Testis (tissue), 2 donors: ENCODE measurements around the gene PLXND1.

Source experiments
- POLR2A ChIP-seq: fragments of 450-650 bp; IDR thresholded peaks from one replicate; pipeline ENCODE4 v1.6.1; 2017; ENCODE audit warnings: antibody characterized with exemption, mild to moderate bottlenecking, moderate library complexity
- TF ChIP-seq, protein P1 (sequence below), 3 experiments: fragments of 450-650 bp in 2 of 3; fragments of 200-600 bp in 1 of 3; sonication (generic) in 1 of 3; IDR thresholded peaks; one replicate each; pipeline ENCODE4 v1.5.1; 2016 to 2019; ENCODE audit warnings: antibody characterized with exemption in 3 of 3, mild to moderate bottlenecking in 2 of 3, moderate library complexity in 1 of 3

DNA sequence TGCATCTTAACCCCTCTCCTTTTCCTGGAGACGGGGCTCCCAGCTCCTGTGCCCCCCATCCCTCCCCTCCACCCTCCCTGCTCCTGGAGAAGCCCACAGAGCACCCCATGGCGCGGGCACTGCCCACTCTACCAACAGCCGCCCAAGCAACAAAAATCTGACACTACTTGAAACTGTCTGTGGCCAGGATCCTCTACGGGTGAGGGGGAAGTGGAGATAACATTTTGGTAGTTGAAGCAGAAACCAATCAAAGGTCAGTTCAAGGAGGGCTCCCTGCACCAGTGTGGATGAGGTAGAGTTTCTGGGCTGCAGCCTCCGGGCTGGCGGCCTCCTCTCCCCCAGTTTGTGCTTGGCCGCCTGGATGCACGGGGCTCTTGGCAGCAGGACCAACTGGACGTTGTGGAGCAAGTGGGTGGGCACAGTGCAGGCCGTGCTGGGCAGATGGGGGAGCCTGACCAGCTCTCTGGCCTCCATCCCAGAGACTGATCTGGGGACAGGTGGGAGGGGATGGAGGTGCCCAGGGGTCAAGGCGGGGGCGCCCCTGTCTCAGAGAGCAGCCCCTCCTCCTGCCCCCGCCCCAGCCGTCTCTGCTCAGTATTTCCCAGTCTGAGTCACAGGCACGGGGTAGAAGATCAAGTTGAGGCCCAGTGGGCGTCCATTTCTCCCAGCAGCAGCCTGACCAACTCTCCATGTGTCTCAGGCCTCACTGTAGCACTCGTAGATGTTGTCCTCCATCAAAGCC lies 50.7 kb downstream of the PLXND1 start:
- TF ChIP-seq, protein P1, sequence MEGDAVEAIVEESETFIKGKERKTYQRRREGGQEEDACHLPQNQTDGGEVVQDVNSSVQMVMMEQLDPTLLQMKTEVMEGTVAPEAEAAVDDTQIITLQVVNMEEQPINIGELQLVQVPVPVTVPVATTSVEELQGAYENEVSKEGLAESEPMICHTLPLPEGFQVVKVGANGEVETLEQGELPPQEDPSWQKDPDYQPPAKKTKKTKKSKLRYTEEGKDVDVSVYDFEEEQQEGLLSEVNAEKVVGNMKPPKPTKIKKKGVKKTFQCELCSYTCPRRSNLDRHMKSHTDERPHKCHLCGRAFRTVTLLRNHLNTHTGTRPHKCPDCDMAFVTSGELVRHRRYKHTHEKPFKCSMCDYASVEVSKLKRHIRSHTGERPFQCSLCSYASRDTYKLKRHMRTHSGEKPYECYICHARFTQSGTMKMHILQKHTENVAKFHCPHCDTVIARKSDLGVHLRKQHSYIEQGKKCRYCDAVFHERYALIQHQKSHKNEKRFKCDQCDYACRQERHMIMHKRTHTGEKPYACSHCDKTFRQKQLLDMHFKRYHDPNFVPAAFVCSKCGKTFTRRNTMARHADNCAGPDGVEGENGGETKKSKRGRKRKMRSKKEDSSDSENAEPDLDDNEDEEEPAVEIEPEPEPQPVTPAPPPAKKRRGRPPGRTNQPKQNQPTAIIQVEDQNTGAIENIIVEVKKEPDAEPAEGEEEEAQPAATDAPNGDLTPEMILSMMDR (IDR thresholded peaks at IDR 0.05), result no peak
- TF ChIP-seq POLR2A, result no peak
